GM19023 (cell line): Measurements from ENCODE around the gene MAPKAP1.

Experiments used
- ATAC-seq: cut with Tn5 transposase; IDR thresholded peaks from one replicate; pipeline ENCODE4 v1.9.1; 2021; ENCODE audit warnings: mild to moderate bottlenecking, moderate library complexity; ENCODE audit not compliant: unreplicated experiment

The MAPKAP1 gene

GRCh38 chr9:125541840-125542243, 165.2 kb downstream of the MAPKAP1 start:
- ATAC-seq = no peak

DNA sequence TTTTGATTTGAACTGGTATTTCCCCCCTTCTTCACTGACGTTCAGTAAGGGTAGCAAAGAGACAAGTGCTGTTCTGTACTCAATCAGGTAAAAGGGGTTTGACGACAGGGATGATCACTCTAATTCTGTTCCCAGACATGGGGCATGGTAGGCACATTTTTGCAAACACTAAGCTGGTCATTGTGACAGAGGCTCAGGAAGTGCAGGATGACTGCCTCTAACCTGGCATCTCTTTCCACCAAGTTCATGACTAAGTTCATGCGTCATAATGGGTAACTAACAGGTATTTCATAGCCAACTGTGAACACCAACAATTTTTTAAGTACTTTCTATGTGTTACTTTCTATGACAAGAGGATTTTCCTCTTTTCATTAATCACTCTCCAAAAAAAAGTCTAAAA, 166.5 kb downstream of the MAPKAP1 start:
- ATAC-seq = no peak

DNA sequence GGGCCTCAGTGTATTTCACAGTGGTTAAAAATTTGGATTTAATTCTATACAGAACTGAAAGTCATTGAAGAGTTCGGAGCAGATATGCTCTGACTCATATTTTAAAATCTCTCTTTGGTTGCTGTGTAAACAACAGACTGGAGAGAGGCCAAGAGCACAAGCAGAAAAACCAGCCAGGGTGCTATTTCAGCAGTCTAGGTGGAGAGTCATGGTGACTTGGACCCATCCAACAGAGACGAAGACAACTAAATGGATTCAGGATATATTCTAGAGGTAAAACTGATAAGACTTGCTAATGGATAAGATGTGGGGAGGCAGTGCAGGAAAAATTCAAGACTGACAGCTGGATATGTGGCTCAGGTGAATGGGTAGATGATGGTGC, 168.9 kb downstream of the MAPKAP1 start:
- ATAC-seq = no peak

DNA sequence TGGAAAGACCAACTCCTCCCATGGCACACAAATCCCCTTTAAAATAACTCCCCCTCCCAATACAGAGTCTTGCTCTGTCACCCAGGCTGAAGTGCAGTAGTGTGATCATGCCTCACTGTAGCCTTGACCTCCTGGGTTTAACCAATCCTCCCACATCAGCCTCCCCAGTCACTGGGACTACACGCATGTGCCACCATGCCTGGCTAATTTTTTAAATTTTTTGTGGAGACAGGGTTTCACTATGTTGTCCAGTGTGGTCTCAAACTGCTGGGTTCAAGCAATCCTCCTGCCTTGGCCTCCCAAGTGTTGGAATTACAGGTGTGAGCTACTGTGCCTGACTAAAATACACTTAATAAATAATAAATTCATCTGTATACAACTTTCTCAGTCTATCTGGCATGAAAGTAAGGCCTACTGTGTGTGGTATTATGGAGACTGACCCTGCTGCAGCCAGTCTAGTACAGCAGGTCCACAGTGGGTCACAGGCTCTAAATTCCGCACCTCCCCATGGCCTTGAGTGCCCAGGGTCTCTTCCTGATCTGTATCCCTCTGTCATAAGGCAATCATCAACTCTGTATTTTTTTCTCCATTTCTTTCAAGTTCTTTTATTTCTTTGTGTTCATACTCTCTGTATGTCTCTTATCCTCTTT, 169.4 kb downstream of the MAPKAP1 start:
- no peak for ATAC-seq

DNA sequence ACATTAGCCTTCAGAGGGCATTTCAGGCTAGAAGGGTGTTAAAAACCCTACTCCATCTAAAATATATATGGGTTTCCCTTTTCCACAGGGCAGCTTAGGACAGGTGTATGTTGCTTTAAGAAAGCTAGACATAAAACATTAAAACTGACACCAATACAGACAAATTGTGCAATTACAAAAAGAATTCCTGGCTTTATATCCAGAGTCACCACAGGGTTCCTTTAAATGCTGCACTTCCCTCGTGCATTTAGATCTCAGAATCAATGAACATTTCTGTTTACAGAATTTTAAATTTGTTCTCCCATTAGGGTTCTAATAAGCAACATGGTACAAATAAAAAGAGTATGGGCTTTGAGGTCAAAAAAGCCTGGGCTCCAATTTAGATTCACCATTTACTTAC, 170.2 kb downstream of the MAPKAP1 start:
- no peak for ATAC-seq

GRCh38 chr9:125536167-125536772, 170.7 kb downstream of the MAPKAP1 start:
- ATAC-seq = no peak

GRCh38 chr9:125534971-125535701, 171.9 kb downstream of the MAPKAP1 start:
- no peak for ATAC-seq

- ATAC-seq = no peak
These were observed 174.0 kb downstream of the MAPKAP1 start for GRCh38 chr9:125532812-125533594.

- no peak for ATAC-seq
These were observed 174.6 kb downstream of the MAPKAP1 start for GRCh38 chr9:125532412-125532811.

- ATAC-seq = peak; percentile 49
These were observed 177.2 kb downstream of the MAPKAP1 start for GRCh38 chr9:125529589-125530515.

GRCh38 chr9:125529107-125529506, 177.9 kb downstream of the MAPKAP1 start:
- ATAC-seq = no peak

GRCh38 chr9:125527471-125528002, 179.5 kb downstream of the MAPKAP1 start:
- ATAC-seq = no peak

DNA sequence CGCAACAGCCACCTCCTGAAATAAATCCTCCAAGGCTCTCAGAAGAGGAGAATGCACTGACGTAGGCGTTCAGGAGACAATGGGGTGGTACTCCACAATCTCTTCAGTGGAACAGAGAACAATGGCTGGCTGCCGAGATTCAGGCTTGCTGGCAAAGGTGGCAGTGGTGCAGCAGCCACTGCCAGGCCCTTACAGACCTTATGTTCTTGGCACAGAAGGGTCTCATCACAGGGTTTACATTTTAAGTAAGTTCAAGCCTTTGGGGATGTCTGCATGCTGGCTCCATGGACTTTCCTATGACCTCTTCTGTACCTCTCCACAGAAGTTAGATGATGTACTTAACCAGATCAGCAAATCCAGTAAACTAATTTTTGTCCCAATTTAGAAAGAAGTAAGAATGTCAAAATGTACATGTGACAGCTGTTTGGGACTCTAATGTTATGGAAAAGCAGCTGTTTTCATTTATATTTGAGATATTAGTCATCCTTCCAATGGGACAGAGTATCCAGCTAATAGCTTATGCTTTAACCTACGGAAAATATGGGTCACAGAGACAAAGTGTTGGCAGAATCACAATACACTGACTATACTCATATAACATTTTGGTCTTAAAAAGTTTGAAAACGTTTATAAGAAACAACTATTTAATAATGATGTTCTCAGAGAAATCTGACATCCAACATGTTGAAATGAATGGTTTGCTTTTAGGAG, 180.9 kb downstream of the MAPKAP1 start:
- no peak for ATAC-seq

GRCh38 chr9:125524583-125525355, 182.2 kb downstream of the MAPKAP1 start:
- no peak for ATAC-seq

GRCh38 chr9:125523681-125524080, 183.3 kb downstream of the MAPKAP1 start:
- no peak for ATAC-seq

DNA sequence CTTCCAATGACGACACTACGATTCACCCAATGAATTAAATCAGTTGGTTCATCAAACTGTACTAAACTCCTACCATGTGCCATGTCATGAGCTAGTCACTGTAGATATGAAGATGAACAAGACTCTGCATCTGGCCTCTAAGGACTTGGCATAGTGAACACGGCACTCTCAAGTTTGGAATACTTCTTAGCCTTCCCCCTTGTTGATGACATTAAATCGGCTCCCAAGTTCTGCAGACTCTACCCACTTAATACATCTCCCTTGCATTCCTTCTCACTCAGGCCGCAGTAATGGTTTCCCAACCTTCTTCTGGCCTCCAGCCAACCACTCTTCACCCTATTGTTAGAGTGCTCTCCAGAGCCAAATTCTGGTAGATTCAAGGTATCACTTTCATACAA, 184.7 kb downstream of the MAPKAP1 start:
- ATAC-seq = no peak

DNA sequence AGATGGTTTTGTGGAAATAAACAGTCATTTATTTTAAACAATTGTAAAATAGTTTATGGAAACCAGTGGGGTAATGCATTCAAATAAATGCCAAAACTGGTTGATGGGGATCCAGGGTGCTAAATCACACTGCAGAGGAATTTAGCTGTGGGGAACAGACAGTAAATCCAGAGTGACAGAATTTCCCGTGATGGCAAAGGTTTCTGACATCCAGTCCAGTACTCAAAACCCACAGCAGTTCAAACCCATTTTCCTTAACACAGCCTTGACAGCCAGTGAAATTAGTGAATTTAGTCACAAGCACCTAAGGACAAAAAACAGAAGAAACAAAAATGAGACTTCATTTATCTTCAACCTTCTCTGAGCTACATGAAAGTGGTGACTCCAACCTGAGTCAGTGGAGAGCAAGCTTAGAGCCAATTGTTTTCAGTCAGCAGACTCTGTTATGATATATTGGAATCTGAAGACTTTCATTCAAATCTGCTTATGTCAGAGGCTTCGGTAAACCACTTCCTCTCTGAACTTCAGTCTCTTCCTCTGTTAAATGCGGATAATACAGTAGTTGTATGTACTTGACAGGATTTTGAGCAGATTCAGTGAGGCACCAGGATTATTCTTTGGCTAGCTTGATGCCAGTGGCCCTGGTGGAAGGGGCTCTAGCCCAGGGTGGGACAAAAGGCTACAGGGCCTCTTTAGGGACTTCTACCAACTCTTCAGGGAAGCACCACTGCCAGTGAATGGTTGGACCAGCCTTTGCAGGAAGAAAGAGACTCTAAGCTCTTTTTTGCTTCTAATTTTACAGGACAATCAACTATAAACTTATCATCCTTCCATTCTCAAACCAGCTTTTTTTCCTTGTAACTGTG, 185.3 kb downstream of the MAPKAP1 start:
- ATAC-seq = no peak

DNA sequence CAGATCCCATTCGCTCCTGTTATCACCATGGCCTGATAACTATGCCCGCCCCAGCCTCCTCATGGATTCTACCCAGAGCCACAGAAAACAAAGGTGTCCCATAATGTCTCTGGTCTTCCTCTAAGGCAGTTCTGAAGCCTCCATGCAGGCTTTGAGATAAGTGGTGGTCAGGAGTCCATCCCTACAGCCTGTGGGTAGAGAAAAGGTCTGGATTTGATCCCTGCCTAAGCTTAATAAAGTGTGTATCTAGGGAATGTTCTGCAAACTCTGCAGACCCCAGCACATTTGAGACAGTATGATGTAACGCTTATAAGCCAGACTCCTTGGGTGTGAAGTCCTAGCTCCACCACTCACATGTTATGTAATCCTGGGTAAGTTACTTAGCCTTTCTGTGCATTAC, 187.3 kb downstream of the MAPKAP1 start:
- no peak for ATAC-seq
